Hypothalamus (tissue), 51 donors: Measurements from ENCODE around the gene CPE.
A peak's percentile ranks its signal among the peaks of the same experiment; 100 is the strongest.
"Not testable (repeated sequence)": the region's sequence is repeated elsewhere in the genome, so short reads cannot be mapped to it uniquely, and the experiment has no call there.

Source experiments
- DNase-seq, 51 donors: peaks; one replicate each; lab custom pipeline; 2025; lab: John Stamatoyannopoulos, UW

Gene CPE

GRCh38 chr4:165458471-165458870 is 79.7 kb downstream of the CPE start:
- no peak for DNase-seq

DNA sequence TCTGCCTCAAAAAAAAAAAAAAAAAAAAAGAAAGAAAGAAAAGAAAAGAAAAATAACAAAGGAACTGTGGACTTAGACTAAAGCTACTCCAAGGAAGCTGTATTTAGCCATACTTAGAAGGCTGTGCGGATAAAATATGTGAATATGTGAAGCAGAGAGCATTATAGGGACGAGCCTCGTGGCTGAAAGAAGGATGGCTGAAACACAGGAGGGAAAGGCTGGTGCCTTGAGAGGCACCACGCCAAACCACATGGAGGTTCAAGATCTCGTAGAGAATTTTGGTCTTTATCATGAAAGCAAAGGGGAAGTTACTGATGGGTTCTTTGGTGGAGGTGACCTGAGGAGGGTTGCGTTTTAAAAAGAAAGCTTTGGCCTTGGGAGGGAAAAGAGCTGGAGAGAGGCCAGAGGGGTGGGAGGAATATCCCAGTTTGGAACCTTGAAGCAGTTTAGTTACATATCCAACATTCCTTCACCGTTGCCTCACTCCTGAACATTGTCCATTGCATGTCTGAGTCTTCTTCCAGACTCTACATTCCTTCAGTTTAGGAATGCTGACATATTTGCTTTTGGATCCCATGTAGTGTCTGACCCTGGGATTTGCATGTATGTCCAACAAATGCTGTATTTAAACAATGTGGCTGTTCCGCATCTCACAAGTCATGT is 82.5 kb downstream of the CPE start:
- no peak for DNase-seq

GRCh38 chr4:165462009-165462408 is 83.2 kb downstream of the CPE start:
- DNase-seq: no peak

DNA sequence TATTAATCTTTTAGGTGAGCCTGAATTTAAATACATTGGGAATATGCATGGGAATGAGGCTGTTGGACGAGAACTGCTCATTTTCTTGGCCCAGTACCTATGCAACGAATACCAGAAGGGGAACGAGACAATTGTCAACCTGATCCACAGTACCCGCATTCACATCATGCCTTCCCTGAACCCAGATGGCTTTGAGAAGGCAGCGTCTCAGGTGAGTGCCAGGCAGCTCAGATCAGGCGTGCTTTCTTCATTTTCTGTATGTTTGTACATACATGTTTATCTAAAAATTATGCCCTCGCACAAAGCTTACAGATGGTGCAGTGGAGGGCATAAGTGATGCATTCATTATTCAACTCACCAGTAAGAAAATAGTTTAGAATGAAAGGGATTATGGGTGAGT is 85.6 kb downstream of the CPE start:
- DNase-seq: peak in 1 of 51 donors; percentile 32

DNA sequence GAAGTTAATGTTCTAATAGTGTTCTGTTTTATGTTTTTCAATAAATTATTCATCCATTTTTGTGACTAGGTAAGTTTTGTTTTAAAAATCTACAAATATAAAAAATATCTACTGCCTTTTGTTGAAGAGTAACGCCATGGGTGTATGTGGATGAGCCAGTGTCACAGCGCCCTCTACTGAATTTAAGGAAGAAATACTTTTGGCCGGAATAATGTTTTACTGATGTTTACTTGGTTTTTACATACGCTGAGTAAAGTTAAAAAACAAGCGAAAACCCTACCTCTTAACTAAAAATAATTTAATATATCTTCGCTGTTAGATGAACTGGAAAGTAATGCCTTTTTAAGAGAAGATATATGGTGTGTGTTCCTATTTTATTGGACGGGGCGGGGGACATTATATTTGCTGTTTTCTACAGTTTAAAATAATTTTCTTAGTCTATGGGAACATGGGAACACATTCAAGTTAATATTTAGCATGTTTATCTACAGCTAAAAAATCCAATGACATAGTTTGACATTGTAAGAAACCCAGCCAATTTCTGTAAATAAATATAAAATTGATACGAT is 86.1 kb downstream of the CPE start:
- DNase-seq: peak in 6 of 51 donors; percentile 4 to 35 (median 5)

DNA sequence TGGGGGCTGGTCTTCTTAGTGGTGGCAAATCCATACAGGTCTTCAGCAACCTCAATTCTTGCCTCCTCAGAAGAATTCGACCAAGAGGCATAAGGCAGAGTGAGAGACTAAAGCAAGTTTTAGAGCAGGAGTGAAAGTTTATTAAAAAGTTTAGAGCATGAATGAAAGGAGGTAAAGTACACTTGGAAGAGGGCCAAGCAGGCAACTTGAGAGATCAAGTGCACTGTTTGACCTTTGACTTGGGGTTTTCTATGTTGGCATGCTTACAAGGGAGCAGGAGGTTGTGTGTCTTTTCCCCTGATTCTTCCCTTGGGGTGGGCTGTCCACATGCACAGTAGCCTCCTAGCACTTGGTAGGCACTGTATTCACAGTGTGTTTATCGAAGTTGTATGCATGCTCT is 91.2 kb downstream of the CPE start:
- DNase-seq: no peak

DNA sequence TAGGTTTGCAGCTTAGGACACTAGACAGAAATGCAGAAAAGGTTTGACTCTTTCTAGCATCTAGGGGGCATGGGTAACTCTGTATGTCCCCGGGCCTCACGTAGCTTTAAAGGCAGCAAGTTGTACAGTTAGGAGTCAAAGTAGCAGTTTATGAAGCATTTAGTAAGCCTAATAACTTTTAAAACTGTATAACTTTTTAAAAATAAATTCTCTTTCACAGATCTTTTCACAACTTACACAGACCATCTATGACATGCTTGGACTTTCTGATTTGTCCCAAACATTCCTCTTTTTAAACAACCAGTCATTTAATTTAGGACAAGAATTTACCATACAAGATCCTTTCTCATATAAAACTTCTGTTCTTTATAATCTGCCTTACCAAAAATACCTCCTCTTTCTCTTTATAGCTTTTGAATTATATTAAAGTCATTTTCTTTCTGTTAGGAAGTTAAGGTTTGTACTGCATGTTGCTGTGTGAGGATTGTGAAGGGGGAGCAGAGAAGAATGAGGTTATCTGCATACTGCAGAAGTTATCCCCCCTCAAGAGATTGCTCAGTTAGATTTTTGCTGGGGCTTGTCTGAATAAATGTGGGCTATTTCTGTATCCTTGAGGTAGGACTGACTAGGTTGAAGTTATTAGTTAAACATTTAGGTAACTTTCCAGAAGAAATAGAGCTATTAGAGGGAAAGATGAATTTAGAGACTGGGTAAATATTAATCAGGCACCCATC is 94.3 kb downstream of the CPE start:
- no peak for DNase-seq

GRCh38 chr4:165474784-165475705 is 96.2 kb downstream of the CPE start:
- DNase-seq: no peak

- DNase-seq: no peak
Observed at GRCh38 chr4:165475706-165476070, 96.9 kb downstream of the CPE start.

- no peak for DNase-seq
Observed at GRCh38 chr4:165476214-165477098, 97.6 kb downstream of the CPE start.

- DNase-seq: no peak
Observed at GRCh38 chr4:165477799-165478198, 99.0 kb downstream of the CPE start.

GRCh38 chr4:165478260-165478659 is 99.5 kb downstream of the CPE start:
- no peak for DNase-seq

GRCh38 chr4:165481053-165481835 is 102.4 kb downstream of the CPE start:
- DNase-seq: no peak

DNA sequence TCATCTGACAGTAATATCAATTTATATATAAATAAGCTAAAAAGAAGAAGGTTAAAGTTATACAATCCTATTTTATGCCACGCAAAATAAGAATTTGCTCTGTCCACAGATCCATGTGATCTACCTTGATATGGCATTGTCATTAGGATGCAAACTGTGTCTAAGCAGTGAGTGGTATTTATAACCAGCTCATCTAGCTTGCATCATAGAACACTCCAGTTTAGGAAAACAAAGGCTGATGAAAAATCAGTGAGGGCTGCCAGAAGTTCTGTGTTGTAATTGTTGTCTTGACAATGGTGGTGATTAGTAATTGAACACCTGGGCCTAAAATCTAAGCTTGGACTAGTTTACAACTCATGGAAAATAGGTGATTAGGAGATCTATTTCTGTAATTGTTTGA is 111.0 kb downstream of the CPE start:
- DNase-seq: no peak

- not testable (repeated sequence) for DNase-seq
Observed at GRCh38 chr4:165492583-165492982, 113.8 kb downstream of the CPE start.

- peak in 17 of 51 donors; percentile 1 to 51 (median 6) for DNase-seq
Observed at GRCh38 chr4:165493359-165493758, 114.6 kb downstream of the CPE start.

DNA sequence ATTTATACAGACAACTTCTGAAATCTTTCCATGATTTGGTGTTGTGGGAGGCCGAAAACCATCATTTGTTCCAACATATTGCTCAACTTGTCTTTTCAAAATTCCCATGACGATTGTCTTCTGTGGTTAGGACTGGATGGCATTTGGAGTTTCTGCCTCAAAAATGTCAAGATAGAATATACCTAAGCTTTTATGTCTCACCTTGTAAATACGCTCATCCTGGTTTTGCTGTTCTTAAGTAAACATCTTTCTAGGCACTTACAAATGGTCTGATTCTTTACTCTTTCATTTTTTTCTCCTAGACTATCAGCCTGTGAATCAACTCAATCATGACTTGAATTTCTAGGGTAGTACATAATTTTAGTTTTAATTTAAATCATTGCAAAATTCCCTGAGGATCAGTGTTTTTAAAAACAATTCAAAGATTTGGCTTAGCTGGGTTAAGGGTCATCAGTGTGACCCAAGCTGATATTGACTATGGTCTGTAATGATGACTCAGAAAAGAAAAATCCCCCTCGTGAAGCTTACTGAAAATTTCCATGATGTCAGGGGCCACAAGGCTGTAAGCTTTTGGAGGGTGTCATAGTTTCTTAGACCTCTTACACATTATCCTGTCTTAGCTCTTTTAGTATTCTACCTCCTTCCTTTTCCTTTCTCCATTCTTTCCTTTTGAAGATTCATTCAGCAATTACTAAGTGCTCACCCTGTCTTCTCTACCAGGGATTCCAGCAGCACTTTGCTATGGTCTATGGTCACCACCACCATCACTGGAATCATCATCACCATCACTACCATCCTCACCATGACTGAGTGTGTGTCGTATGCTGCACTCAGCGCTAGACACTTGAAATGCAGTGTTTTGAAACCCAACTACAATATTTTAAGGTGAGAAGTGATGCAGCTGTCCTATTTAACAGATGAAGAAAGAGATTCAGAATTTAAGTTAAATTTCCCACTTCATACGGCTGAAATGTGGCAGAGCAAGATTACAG is 124.4 kb downstream of the CPE start:
- no peak for DNase-seq

DNA sequence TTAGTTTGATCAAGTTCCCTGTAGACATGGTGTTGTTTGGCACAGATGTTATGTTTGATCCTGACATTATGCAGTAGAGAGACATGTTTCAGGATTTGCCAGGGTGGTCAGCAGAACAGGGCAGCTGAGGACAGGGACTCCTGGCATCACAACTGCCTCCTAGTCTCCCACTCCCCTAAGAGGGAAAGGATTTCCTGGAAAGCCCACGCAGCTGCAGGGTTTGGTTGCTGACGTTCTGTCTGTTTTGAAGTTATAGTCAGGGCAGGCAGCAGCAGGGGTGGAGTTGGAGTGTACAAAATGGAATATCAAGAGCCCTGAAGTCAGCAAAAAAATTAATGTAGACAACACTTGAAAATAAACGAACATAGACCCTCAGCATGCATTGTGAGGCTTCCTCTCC is 125.4 kb downstream of the CPE start:
- DNase-seq: no peak
